ENCODE measurements around the gene LDLRAD4.

Gene LDLRAD4

DNA sequence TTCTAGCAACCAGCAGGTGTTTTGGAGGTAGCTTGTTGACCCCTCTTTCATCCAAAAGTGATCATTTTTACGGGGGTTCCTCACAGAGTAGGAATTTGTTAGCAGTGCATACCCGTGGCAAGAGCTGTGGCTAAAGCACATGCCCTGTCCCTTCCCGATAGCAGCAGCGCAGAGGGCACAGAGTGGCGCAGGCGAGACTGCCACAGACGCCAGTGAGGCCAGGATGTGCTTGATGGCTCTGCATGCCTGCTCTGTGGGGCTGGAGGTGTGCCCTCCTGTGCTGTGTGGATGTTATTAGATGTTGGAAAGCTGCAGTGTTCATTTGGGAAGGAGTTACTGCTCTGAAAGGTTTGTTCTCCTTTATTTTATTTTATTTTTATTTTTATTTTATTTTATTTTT is 354.2 kb downstream of the LDLRAD4 start:
- no peak for DNase-seq (ENCODE audit: low read depth)

DNA sequence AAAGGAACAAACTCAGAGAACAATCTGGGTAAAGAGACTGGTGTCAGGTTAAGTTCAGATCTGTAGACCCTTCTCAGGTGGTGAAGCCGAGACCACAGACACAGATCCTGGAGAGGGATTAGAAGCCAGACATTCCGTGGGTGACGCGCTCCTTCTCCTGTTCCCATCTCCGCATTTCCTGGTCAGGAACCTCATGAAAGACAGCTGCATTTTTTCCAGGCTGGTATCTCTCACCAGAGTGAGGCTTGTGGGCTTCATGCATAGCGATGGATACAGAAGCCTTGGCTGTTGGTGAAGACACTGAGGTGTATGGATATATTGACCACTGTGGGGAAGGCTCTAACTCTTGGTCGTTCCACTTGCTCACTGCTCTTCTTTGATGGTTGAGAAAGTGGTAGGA is 355.2 kb downstream of the LDLRAD4 start:
- no peak for DNase-seq (ENCODE audit: low read depth)

DNA sequence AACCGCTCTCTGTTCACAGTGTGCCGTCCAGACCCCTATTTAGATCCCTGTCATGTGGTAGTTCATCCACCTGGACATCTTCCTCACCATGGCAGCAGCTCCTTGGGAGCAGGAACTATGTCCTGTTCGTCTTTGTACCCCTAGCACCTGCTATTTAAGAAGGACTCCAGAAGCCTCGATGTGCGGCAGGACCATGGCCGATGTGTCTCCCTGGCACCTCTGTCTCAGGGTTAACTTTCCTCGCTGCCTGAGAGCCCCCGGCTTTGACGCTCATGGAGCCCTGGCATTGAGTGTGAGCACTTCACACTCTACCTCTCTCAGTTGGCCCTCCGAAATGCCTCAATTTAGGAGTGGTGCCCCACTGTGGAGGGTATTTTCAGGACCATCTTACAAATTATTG is 355.8 kb downstream of the LDLRAD4 start:
- DNase-seq (ENCODE audit: low read depth) = no peak

DNA sequence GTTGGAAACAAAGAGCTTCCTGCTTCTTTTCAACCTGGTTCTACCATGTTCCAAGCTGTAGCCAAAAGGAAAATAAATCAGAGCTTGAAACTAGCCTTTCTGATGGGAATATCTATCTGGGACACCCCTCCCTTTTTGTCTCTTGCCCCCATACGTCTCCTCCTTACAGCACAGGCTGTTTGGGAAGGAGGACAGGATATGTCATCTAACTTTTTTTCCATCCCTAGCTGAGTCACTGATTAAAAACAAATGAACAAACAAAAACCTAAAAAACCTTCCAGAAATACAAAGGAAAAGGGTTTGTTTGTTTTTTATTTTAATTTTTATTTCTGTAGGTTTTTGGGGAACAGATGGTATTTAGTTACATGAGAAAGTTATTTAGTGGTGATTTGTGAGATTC is 356.2 kb downstream of the LDLRAD4 start:
- no peak for DNase-seq (ENCODE audit: low read depth)

DNA sequence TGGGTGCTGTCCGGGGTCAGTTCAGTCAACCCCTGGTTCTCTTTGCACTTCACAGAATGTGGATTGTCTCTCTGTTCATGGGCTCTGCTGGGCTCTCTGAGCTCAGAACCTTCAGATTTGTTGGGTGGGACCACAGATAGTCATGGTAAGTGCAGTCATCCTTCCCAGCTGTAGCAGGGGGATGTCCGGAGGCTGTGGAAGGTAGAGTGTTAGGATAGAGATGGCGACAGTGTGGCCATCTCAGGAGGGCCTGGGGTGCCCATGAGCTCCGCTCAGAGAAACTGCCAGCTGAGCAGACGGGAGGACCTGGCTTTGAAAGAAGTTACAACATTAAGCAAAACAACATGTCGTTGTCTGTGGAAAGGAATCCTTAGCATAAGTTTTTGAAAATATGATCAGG is 358.0 kb downstream of the LDLRAD4 start:
- no peak for DNase-seq (ENCODE audit: low read depth)

DNA sequence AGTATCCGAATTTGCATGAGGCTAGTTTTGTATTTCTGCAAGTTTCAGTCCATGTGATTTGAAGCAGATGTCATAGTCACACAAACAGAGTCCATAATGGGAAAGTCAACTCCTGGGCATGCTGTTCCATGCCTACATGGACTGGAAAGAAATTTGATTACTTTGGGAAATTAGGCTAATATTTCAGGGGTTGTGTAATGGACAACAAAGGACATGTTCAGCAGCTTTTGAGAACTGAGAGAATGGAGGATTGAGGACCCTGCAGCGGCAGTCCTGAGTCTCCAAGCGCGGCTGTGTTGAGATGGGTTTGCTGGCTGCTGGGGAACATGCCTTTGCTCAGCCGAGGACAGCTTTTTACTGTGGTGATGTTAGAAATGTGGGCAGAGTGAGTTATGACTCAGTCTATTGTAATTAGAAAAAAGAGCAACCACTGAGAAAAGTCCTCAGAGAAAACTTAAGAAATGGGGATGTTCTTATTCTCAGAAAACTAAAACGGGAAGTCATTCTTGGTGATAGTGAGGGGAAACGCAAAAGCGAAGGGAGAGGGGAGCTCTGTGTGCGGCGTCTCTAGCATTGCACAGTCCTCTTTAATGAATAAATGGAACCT is 358.6 kb downstream of the LDLRAD4 start:
- DNase-seq (ENCODE audit: low read depth) = peak; percentile 50

DNA sequence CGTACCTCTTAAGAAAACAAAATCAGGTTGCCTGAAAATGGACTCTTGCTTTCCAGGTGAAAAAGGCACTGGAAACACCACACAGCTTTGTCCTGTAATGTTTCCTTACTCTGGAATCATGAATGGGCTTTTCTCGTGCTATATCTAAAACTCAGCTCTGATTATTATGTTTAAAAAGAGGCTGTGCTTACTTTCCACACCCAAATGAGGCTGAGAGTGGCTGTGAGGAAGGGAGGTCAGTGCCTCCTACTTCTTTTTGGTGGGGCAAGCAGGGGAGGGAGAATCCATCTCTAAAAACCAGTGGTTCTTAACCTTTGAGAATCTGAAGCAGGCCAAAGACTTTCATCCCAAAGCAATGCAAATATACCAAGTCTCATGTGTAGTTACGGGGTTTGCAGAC is 359.2 kb downstream of the LDLRAD4 start:
- DNase-seq (ENCODE audit: low read depth) = no peak

DNA sequence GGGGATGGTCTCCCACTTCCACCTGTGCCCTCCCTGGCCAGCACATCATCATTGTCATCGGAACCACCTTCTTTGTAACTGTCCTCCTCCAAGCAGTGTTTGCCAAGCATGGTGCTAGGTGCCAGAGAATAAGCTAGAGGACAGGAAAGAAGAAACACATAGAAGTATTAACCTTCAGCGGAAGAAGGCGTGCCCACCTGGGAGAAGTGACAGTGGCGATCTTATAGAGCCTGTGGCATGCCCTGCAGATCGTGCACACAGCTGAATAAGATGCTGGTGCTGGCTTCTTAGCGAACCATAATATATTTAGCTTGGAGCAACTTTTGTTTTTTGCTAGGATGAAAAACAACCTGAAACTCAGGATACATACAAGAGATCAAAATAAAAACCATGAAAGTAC is 359.8 kb downstream of the LDLRAD4 start:
- no peak for DNase-seq (ENCODE audit: low read depth)

DNA sequence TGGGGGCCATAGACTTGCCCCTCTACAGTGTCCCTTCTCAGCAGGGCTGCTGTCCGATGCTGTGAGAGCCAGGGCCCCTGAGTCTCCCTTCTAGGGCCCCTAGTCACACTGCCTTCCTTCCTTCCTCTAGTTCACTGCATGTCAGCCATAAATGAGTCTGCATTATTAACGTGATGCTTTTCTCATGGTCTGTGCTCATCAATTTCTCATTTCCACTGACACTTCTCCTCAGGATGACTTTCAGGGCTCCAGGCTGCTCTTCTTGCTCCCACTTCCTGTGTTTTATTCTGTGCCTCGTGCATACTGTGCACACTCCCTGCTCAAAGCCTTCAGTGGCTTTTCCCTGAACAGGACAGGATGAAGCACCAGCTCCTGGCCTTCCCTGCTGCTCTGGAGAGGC is 361.3 kb downstream of the LDLRAD4 start:
- no peak for DNase-seq (ENCODE audit: low read depth)

DNA sequence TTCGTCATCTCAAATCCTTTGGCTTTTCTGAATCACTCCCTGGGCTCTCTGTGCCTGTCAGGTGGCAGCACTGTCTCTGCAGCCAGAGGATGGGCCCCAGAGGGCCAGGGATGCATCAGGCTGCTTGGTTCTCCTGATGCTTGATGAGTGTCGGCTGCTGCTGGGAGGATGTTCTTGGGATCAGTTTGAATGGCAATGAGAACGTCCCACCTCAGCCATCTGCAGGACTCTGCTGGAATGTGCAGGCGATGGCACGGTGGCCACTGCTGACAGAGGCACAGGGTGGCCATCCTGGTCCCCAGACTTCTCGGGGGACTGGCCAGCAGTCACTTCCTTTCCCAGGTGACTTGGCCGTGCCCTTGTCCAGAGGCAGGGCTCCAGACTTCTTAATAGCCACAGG is 361.8 kb downstream of the LDLRAD4 start:
- DNase-seq (ENCODE audit: low read depth) = no peak

DNA sequence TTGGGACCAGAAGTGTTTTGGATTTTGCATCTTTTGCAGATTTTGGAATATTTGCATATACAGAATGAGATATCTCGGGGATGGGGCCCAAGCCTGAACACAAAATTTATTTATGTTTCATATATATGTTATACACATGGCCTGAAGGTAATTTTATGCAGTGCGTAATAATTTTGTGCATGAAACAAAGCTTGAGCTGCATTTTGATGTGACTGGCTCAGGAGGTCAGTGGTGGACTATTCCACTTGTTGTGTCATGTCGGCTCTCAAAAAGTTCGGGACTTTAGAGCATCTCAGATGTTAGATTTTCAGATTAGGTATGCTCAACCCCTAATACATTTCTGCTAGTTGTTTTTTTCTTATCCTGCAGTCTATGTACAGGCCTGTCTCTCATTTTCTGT is 362.4 kb downstream of the LDLRAD4 start:
- DNase-seq (ENCODE audit: low read depth) = no peak

DNA sequence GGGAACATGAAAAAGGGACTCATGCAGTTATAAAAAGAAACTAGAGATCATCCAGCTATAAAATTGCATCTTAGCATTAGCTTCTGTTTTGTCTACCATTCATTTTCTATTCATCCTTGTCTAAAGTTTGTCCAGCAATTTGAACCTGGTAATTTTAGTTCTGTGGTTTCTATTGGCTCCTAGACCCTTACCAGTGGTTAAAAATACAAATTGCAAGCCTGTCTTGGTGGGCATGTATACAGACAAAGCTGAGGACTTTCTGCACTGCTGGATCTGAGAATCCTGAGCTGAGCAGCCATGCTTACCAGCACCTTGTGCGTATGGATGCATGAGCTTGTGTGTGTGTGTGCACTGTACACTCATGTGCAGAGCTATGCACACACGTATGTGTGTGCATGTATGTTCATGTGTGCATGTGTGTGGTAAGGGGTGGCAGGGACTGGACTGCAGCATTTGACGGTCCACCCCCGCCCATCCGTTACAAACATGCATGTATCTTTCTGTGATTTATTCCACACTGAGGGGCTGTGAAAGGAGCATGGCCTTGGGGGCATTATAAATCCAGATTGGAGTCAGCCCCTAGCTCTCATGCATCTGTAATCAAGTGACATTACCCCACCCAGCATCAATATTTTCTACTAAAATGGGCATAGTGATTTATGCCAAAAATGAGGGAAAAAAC is 363.1 kb downstream of the LDLRAD4 start:
- no peak for DNase-seq (ENCODE audit: low read depth)

DNA sequence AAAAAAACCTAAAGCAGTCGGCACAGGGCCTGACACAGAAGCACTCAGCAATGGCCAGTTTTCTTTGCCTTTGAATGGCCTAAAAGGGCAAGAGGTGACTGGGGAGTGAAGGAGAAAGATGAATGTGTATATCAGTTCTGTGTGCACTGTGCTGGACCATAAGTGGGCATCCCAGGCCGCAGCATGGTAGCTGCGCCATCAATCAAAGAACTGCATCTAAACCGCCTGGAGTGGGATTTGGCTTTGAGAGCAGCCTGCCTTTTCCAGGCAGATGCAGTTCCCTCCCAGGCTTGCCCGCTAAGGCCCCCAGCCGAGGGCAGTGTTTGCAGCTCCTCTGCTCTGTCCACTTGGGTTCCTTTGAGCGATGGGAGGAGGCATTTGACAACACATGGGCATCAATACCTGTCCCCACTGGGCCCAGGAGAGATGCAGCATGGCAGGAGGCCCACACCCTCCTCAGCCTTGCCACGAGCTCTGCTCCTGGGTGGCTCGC is 363.7 kb downstream of the LDLRAD4 start:
- DNase-seq (ENCODE audit: low read depth) = no peak

DNA sequence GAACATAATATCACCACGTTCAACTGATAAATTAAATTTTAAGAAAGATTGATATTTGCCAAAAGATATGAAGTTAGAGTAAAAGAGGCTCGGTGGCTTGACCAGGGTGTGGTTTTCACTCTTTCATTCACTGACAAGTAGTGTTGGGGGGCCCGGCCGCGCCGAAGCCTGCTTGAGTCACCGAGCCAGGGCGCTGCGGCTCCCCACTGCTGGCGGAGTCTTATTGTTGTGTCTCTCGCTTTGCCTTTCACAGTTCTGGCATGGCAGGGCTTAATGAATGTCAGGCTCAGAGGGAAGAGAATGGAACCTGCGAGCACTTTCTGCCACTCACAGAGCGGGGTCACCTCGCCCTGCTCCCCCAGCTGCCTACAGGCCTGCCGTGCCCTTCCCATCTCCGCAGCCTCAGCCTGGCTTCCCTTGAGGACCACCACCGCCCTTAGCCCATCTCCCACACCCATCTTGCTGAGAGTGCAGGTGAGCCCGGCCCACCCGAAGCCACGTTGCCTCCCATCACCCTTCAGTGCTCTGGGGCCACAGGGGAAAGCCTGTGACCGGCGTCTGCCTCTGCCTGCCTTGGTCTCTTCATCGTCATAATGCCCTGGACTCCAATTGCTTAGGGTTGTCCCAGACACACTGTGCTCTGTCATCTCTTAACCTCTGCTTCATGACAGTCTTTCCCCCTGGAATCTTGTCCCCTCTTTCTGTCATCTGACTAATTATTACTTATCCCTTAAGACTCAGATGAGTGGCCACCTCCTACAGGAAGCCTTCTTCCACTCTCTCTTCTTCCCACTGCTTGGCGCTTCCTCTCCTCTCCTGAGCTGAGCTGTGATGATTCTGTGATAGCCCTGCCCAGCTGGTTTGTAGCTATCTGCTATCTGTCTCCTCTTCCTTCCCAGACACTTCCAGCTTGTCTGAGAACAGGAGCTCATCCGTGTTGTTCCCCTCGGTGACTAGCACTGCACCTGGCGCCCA is 365.3 kb downstream of the LDLRAD4 start:
- DNase-seq (ENCODE audit: low read depth) = no peak

DNA sequence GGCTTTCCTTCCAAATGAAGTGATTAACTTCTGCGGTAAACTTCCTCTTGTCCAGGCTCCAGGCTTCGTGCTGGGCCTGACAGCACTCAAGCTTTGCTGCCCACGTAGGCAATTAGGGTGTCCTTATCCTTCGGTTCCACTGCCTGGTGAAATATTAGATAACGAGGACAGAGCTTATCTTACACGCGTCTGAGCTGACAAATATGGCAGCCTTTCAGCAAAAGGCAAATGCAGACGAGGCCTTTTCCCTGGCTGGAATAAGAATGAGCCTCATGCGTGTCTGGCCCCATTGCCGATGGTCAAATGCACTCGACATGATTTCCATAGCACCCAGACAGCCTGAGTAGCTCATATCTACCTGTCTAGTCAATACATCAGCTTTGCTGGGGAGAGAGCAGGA is 366.3 kb downstream of the LDLRAD4 start:
- DNase-seq (ENCODE audit: low read depth) = no peak

DNA sequence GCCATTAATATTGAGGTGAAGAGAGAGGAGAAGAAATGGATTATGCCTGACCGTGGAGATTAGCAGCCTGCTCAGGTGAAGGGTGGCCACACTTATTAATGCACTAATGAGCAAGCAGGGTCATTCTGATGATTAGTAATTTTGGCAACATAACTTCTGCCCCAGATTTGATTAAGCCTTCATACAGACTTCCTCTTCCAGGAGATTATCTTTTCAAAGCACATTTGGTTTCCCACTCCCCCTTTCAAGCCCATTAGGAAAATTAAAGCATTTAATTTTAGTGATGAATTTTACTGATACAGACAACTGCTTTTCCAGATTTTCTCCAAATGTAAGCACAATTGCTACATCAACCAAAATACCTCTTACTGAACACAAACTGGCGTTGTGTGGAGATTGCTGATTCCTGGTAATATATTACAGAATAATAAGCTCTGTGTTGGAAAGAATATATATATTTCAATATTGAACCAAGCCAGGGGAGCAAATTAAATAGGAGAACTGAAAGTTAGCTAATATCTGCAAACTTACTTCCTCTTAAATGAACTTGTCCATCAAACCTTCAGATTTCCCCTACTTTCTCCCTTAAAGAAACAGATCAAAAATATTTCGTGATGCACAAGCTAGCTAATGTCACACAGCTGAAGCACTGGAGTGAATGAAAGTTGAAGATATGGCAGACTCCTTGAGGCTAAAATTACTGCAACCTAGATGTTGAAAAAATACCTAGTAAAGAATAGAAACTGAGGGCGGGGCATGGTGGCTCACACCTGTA is 367.0 kb downstream of the LDLRAD4 start:
- no peak for DNase-seq (ENCODE audit: low read depth)

DNA sequence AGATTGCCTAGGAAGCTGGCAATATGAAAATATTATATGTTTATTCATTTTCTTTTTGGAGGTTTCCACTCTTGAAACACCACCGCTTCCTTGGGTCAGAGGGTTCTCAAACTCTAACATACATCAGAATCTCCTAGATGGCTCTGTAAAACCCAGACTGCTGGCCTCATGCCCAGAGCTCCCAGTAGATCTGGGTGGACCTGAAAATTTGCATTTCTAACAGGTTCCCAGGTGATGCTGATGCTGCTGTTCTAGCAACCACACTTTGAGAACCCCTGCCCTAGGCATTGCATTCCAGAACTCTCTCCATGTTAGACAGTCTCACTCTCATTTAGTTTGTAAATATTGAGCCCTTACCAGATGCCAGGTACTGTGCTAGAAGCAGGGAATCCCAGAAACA is 368.4 kb downstream of the LDLRAD4 start:
- no peak for DNase-seq (ENCODE audit: low read depth)

DNA sequence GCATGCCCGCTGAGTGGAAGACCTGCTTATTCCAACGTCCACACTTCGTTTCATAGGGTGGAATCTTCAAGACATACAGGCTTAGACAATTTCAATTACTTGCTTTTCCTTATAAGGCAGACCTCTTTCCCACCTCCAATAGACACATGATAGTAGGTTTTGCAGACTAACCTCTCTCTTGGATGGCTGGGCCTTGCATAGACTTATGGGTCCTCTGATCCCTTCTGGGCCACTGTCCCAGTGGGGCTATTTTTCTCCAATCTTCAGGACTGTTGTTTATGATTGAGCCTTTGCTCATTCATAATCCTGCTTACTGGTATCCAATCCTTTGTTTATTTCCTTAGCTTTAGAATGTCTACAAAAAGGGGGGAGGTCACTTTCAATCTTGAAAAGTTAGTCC is 368.9 kb downstream of the LDLRAD4 start:
- no peak for DNase-seq (ENCODE audit: low read depth)

DNA sequence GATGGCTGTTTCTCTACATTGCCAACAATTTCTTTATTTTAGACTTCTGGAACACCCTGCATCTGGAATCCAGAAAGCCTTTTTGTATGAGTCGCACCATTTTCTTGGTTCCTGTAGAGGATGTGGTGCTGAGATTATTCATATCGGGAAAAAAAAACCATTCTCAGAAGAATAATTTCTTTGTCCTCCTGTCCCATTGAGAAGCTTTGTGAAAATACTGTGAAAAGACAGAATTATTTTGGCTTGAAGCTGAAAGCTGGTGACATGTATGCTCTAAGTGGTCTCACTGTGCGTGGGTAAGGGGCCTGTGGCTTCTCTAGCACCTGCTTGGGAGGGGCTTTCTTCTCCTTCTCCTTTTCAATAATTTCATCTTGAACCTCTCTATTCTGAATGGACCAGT is 369.4 kb downstream of the LDLRAD4 start:
- no peak for DNase-seq (ENCODE audit: low read depth)

DNA sequence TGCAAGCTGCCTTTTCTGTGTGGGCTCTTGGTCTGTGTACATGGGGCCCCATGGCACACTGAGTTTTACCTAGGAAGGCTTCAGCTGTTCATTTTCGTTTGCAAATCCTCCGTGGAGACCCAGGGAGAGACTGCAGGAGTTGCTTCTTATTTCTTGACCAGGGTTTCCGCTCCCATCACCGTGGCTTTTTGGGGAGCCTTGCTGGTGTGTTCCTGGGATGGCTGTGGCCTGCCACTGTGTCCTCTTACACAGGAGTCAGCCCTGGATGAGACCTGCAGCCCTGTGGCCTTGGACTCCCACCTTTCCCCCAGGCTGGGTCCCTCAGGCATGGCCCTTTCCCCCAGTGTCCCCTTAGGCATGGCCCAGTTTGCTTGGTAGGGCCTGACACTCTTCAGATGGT is 370.8 kb downstream of the LDLRAD4 start:
- no peak for DNase-seq (ENCODE audit: low read depth)

DNA sequence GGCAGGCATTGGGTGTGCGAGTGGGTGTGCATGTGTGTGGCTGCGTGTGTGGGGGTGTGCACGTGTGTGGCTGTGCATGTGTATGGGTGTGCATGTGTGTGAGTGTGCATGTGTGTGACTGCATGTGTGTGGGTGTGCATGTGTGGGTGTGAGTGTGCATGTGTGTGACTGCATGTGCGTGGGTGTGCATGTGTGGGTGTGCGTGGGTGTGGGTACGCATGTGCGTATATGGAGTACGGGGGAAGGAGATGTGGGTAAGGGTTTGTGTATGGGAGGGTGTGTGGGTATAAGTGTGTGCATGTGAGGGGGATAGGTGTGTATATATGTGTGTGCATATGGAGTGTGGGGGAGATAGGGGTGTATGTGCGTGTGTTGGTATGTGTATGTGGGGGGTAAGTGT is 371.4 kb downstream of the LDLRAD4 start:
- no peak for DNase-seq (ENCODE audit: low read depth)

DNA sequence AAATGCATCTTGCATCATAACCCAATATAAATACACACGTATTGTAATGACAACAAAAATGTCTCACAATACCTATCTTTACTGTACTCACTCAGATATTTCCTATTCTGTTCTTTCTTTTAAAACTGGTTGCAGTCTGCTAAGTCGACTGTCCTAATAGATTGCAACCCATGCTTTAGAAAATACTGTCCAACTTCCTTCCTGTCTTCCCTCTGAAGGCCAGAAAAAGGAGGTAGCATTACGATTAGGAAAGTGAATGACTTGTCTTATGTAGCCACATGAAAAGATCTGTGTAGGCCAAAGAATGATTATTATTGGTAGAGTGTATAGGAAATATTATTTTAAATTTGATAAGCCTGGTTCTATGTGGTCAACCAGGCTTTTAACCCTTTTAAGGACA is 373.7 kb downstream of the LDLRAD4 start:
- DNase-seq (ENCODE audit: low read depth) = no peak

Data from activated T-cell treated with anti-CD3 and anti-CD28 coated beads for 48 hours (primary cell).